AG04450 (cell line): Measurements from ENCODE around the gene APOM. TPM values are rescaled to one million over a fixed set of nuclear protein-coding genes. Genes with fewer than 3 reads are reported as not detected.

ENCODE experiments used
- CTCF ChIA-PET: fragments of 300-600, 350-600 bp; formaldehyde crosslinking; extraction: SDS; loops from one replicate; lab custom pipeline; 2022; ENCODE audit warnings: antibody characterized with exemption, inconsistent platforms; lab: Charles Lee
- POLR2A ChIA-PET: fragments of 350-600 bp; formaldehyde crosslinking; extraction: SDS; loops from one replicate; lab custom pipeline; 2021; ENCODE audit warnings: antibody characterized with exemption, inconsistent platforms; lab: Yijun Ruan, JAX
- DNase-seq: peaks from one replicate; pipeline ENCODE4 v3.0.0-alpha.2; 2011; ENCODE audit warnings: low read depth, low spot score
- H3K27ac ChIP-seq: one replicate; pipeline ENCODE4 v1.5.1; 2012; ENCODE audit warnings: low read depth, low read length, control low read depth
- H3K27me3 ChIP-seq: one replicate; pipeline ENCODE4 v1.6.0; 2012; ENCODE audit warnings: low read length; ENCODE audit not compliant: control insufficient read depth, insufficient read depth
- H3K4me3 ChIP-seq: 2 replicates; pipeline ENCODE4 v1.5.1; 2011; ENCODE audit warnings: mild to moderate bottlenecking, low read depth, low read length, control low read depth
- H3K9me3 ChIP-seq: 2 replicates; pipeline ENCODE4 v1.5.1; 2012; ENCODE audit warnings: low read length; ENCODE audit not compliant: control insufficient read depth, insufficient read depth
- CTCF ChIP-seq: IDR thresholded peaks from 2 replicates; pipeline ENCODE4 v1.5.1; 2011; ENCODE audit warnings: low read depth, low read length, control low read depth, inconsistent platforms
- polyA plus RNA-seq: library from polyadenylated mRNA; depleted of rRNA; stranded (reverse); fragments of >200 nt; gene quantifications from 2 replicates; pipeline ENCODE4 v1.2.3, GENCODE V29; 2011

APOM gene
- polyA plus RNA-seq, 1 experiment = 2.8 TPM

DNA sequence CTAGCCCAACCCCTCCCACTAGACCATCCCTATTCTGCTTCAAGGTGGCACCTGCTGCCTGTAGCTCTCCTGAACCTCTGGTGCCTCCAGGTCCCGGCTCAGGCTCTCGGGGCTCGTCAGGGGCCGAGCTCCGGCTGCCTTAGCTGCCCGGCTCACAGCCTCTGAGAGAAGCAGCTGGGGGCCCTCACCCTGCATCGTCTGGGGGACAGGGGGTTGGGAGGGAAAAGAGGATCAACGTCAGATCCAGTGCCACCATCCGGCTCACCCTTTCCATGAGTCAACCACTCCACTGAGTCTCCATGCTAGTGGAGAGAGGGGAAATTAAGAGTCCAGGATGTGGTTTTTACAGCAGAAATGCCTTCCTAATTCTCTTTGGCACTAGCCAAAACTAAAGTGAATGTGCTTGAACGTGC lies 16.2 kb upstream of the APOM start:
- ChIA-PET POLR2A (interaction anchor here (0.7 to 4.5 kb wide), 3 partner anchors 12 to 18 kb away, joined by 3 to 37 read pairs (median 4); partner anchors contain the start of gene BAG6), CTCF (interaction anchor here (0.7 kb wide), 1 partner anchor 88 kb away, joined by 3 read pairs; no protein-coding TSS in a partner anchor)
- no peak for DNase-seq
- TF ChIP-seq CTCF = no peak
- H3K27me3 ChIP-seq = no peaks in the 10 kb centered on the region
- H3K4me3 ChIP-seq = no peak overlapping the region
- H3K9me3 ChIP-seq = no peaks in the 10 kb centered on the region
- peak overlapping the region; percentile 25 for H3K27ac ChIP-seq

- no peak overlapping the region for H3K4me3 ChIP-seq
- no peak for TF ChIP-seq CTCF
- no peak for DNase-seq
- POLR2A ChIA-PET = interaction anchor here (4.5 kb wide), 1 partner anchor 11 kb away, joined by 37 read pairs; the partner anchor contains the start of gene BAG6
- CTCF ChIA-PET = no interaction called here
- H3K27ac ChIP-seq = no peak overlapping the region
- no peaks in the 10 kb centered on the region for H3K27me3 ChIP-seq
- H3K9me3 ChIP-seq = no peaks in the 10 kb centered on the region
These were observed 15.1 kb upstream of the APOM start for GRCh38 chr6:31640612-31641011.

- no peak for TF ChIP-seq CTCF
- ChIA-PET CTCF (no interaction called here), POLR2A (no interaction called here)
- no peak for DNase-seq
- H3K27me3 ChIP-seq = no peaks in the 10 kb centered on the region
- no peak overlapping the region for H3K4me3 ChIP-seq
- H3K9me3 ChIP-seq = no peaks in the 10 kb centered on the region
- no peak overlapping the region for H3K27ac ChIP-seq
These were observed 14.3 kb upstream of the APOM start for GRCh38 chr6:31641370-31641769.

DNA sequence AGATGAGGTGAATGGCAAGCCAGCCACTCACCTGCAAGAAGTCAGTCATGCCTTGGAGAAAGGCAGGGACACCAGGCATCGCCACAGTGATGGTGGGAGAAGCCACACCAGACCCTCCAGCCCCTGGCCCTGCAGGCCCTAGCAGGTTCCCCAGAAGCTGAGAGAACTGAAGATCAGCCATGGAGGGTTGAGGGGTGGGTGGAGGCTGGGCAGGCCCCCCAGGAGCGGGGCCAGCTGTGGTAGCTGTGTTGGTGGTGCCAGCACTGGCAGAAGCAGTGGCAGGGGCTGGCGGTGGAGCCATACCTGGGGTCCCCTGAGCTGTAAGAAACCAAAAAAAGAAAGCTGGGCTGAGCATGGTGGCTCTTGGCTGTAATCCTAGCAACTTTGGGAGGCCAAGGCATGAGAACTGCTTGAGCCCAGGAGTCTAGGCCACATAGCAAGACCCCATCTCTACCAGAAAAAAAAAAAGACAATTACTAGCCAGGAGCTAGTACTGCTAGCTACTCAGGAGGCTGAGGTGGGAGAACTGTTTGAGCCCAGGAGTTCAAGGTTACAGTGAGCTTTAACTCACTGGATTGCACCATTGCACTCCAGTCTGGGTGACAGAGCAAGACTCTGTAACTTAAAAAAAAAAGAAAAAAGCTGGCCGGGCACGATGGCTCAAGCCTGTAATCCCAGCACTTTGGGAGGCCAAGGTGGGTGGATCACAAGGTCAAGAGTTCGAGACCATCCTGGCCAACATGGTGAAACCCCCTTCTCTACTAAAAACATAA lies 12.7 kb upstream of the APOM start:
- Histone ChIP-seq H3K27ac (no peak overlapping the region), H3K4me3 (no peak overlapping the region), H3K9me3 (no peaks in the 10 kb centered on the region; the same call in 1 of the 2 replicates), H3K27me3 (no peaks in the 10 kb centered on the region)
- POLR2A ChIA-PET = interaction anchor here (0.8 kb wide), 2 partner anchors 10 to 11 kb away, joined by 4 to 6 read pairs; partner anchors contain the start of gene BAG6
- no peak for TF ChIP-seq CTCF
- CTCF ChIA-PET = interaction anchor here (0.6 to 0.9 kb wide), 2 partner anchors 45 to 221 kb away, joined by 3 read pairs; no protein-coding TSS in a partner anchor
- DNase-seq = no peak
